ENCODE results near the gene TBC1D22A. TPM values are rescaled to one million over a fixed set of nuclear protein-coding genes. Genes with fewer than 3 reads are reported as not detected.

TBC1D22A gene
- total RNA-seq, 1 experiment from 2014 or later, result 27.6 TPM

GRCh38 chr22:46742576-46743221, 19.8 kb upstream of the TBC1D22A start:
- CTCF ChIA-PET, result interaction anchor here (0.6 kb wide), 1 partner anchor 27 kb away, joined by 5 read pairs; no protein-coding TSS in a partner anchor
- H3K27ac Mint-ChIP-seq (ENCODE audit: unreplicated experiment), result no peak overlapping the region
- intact Hi-C loops (cut with micrococcal nuclease; ENCODE audit: unreplicated experiment), result no loop called here
- no peak for TF ChIP-seq CTCF (IDR thresholded peaks at IDR 0.05; ENCODE audit: unreplicated experiment)
- no peaks in the 10 kb centered on the region for H3K9me3 Mint-ChIP-seq (ENCODE audit: low read depth, unreplicated experiment)
- peaks cover 34% of the 10 kb centered on the region for H3K4me1 Mint-ChIP-seq (ENCODE audit: low read depth, unreplicated experiment)
- H3K36me3 Mint-ChIP-seq (ENCODE audit: insufficient read depth, unreplicated experiment), result peaks cover 27% of the 10 kb centered on the region
- no peak for DNase-seq
- no peak overlapping the region for H3K4me3 Mint-ChIP-seq (ENCODE audit: low read depth, unreplicated experiment)
- no peaks in the 10 kb centered on the region for H3K27me3 Mint-ChIP-seq (ENCODE audit: unreplicated experiment)
- BruUV-seq (replicated peaks), result no TSS peak

GRCh38 chr22:46744581-46744980, 17.9 kb upstream of the TBC1D22A start:
- Mint-ChIP-seq H3K27ac (ENCODE audit: unreplicated experiment) (no peak overlapping the region), H3K4me3 (ENCODE audit: low read depth, unreplicated experiment) (no peak overlapping the region), H3K9me3 (ENCODE audit: low read depth, unreplicated experiment) (no peaks in the 10 kb centered on the region), H3K27me3 (ENCODE audit: unreplicated experiment) (no peaks in the 10 kb centered on the region), H3K36me3 (ENCODE audit: insufficient read depth, unreplicated experiment) (peaks cover 10% of the 10 kb centered on the region), H3K4me1 (ENCODE audit: low read depth, unreplicated experiment) (peaks cover 35% of the 10 kb centered on the region)
- TF ChIP-seq CTCF (IDR thresholded peaks at IDR 0.05; ENCODE audit: unreplicated experiment), result no peak
- intact Hi-C loops (cut with micrococcal nuclease; ENCODE audit: unreplicated experiment), result no loop called here
- BruUV-seq (replicated peaks), result no TSS peak
- CTCF ChIA-PET, result no interaction called here
- DNase-seq, result no peak

- DNase-seq, result no peak
- intact Hi-C loops (cut with micrococcal nuclease; ENCODE audit: unreplicated experiment), result no loop called here
- Mint-ChIP-seq H3K36me3 (ENCODE audit: insufficient read depth, unreplicated experiment) (peaks cover 4% of the 10 kb centered on the region), H3K4me1 (ENCODE audit: low read depth, unreplicated experiment) (peaks cover 43% of the 10 kb centered on the region), H3K27ac (ENCODE audit: unreplicated experiment) (no peak overlapping the region), H3K27me3 (ENCODE audit: unreplicated experiment) (no peaks in the 10 kb centered on the region), H3K9me3 (ENCODE audit: low read depth, unreplicated experiment) (no peaks in the 10 kb centered on the region), H3K4me3 (ENCODE audit: low read depth, unreplicated experiment) (no peak overlapping the region)
- CTCF ChIA-PET, result no interaction called here
- TF ChIP-seq CTCF (IDR thresholded peaks at IDR 0.05; ENCODE audit: unreplicated experiment), result no peak
- no TSS peak for BruUV-seq (replicated peaks)
Observed at GRCh38 chr22:46746192-46746591, 16.3 kb upstream of the TBC1D22A start.

- intact Hi-C loops (cut with micrococcal nuclease; ENCODE audit: unreplicated experiment), result no loop called here
- H3K4me1 Mint-ChIP-seq (ENCODE audit: low read depth, unreplicated experiment), result peaks cover 47% of the 10 kb centered on the region
- no peak overlapping the region for H3K4me3 Mint-ChIP-seq (ENCODE audit: low read depth, unreplicated experiment)
- no TSS peak for BruUV-seq (replicated peaks)
- H3K27me3 Mint-ChIP-seq (ENCODE audit: unreplicated experiment), result no peaks in the 10 kb centered on the region
- TF ChIP-seq CTCF (IDR thresholded peaks at IDR 0.05; ENCODE audit: unreplicated experiment), result no peak
- no peak for DNase-seq
- no peak overlapping the region for H3K27ac Mint-ChIP-seq (ENCODE audit: unreplicated experiment)
- H3K36me3 Mint-ChIP-seq (ENCODE audit: insufficient read depth, unreplicated experiment), result peaks cover 4% of the 10 kb centered on the region
- CTCF ChIA-PET, result no interaction called here
- H3K9me3 Mint-ChIP-seq (ENCODE audit: low read depth, unreplicated experiment), result no peaks in the 10 kb centered on the region
Observed at GRCh38 chr22:46746620-46747019, 15.8 kb upstream of the TBC1D22A start.
